ENCODE results near the gene MT1F. TPM values are rescaled to one million over a fixed set of nuclear protein-coding genes. Genes with fewer than 3 reads are reported as not detected.

Gene MT1F
- polyA plus RNA-seq (2012; ENCODE audit: missing spikeins) = not detected

DNA sequence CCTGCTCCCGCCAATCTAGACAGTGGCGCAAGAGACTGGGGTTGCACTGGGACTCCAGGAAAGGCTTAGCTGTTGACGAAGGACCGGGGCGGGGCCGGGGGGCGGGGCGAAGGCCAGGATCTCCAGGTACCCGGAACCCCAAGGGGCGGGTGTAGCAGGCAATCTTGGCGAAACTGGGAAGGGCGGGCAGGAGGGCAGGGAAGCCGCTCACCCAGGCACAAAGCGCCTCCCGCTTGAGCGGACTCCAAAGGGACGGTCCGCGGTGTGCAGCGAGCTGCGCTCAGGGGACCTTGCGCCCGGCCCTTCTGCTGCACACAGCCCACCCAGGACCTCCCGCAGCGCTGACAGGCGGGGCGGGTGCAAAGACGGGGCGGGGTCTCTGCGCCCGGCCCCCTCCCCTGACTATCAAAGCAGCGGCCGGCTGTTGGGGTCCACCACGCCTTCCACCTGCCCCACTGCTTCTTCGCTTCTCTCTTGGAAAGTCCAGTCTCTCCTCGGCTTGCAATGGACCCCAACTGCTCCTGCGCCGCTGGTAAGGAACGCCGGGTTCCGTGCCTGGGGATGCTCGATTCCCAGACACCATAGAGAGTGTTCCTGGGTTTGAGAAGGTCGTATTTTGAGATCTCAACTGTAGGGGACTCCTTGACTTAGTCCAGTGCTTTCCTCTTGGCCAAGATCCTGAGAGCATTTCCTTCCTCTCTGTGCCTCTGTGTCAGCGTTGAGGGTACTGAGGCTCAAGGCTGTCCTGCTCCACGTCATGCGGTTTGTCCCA is at the start of gene MT1F:
Gene MT1F (plus strand): TSS at position 405 of the 772 bp plus-strand sequence. CDS start 100 bp downstream, at position 505.
- DNase-seq (ENCODE audit: insufficient read length) (no peak), FAIRE-seq (no peak)
- no peak for TF ChIP-seq POLR2A (IDR thresholded peaks at IDR 0.05; ENCODE audit: low read depth, low read length)
- no peak for TF ChIP-seq TAF1 (IDR thresholded peaks at IDR 0.05; ENCODE audit: borderline replicate concordance, low read depth, low read length)

DNA sequence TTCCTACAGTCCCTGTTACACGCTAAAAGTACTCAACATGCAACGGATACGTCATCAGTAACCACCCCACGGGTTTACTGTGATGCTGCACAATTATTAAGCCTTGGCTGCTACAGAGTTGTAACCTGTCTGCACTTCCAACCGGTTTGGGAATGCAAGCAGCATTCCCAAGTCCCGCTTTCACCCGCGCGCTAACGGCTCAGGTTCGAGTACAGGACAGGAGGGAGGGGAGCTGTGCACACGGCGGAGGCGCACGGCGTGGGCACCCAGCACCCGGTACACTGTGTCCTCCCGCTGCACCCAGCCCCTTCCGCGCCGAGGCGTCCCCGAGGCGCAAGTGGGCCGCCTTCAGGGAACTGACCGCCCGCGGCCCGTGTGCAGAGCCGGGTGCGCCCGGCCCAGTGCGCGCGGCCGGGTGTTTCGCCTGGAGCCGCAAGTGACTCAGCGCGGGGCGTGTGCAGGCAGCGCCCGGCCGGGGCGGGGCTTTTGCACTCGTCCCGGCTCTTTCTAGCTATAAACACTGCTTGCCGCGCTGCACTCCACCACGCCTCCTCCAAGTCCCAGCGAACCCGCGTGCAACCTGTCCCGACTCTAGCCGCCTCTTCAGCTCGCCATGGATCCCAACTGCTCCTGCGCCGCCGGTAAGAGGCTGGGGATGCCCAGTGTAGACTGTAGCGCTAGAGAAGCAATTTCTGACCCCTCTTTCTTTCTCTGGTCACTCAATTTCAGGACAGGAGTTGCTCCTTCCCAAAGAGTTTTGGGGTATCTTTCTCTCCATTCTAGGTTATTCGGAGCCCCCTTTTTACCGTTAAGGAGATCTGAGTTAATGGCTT is 49.5 kb upstream of the MT1F start, which contains the start of gene MT2A:
Gene MT2A (plus strand): TSS at position 542 of the 833 bp plus-strand sequence. CDS start 72 bp downstream, at position 614.
- FAIRE-seq (peak; percentile 54), DNase-seq (ENCODE audit: insufficient read length) (peak; percentile 95)
- TF ChIP-seq POLR2AphosphoS5 (IDR thresholded peaks at IDR 0.05; ENCODE audit: low read depth, low read length) = no peak
- TF ChIP-seq TAF1 (IDR thresholded peaks at IDR 0.05; ENCODE audit: borderline replicate concordance, low read depth, low read length) = no peak
- peak; percentile 48; the same call in 1 of the 2 replicates for TF ChIP-seq POLR2A (IDR thresholded peaks at IDR 0.05; ENCODE audit: low read depth, low read length)

DNA sequence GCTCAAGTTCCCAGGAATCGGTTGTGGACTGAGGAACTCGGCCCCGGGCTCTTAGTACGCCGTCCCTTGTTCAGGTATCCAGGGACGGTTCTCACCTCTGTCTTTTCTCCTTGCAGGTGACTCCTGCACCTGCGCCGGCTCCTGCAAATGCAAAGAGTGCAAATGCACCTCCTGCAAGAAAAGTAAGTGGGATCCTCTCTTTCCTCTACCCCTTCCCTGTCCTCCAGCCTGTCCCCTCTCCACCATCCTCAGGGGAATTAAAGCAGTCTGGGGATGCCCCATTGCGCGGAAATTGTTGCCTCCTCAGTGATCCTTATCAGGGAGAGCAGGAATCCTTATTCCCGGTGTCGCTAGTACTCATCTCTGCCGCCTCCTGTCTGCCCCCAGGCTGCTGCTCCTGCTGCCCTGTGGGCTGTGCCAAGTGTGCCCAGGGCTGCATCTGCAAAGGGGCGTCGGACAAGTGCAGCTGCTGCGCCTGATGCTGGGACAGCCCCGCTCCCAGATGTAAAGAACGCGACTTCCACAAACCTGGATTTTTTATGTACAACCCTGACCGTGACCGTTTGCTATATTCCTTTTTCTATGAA is 48.8 kb upstream of the MT1F start:
- DNase-seq (ENCODE audit: insufficient read length) (no peak), FAIRE-seq (no peak)
- TF ChIP-seq POLR2A (IDR thresholded peaks at IDR 0.05; ENCODE audit: low read depth, low read length) (no peak), POLR2AphosphoS5 (IDR thresholded peaks at IDR 0.05; ENCODE audit: low read depth, low read length) (no peak), TAF1 (IDR thresholded peaks at IDR 0.05; ENCODE audit: borderline replicate concordance, low read depth, low read length) (no peak)

DNA sequence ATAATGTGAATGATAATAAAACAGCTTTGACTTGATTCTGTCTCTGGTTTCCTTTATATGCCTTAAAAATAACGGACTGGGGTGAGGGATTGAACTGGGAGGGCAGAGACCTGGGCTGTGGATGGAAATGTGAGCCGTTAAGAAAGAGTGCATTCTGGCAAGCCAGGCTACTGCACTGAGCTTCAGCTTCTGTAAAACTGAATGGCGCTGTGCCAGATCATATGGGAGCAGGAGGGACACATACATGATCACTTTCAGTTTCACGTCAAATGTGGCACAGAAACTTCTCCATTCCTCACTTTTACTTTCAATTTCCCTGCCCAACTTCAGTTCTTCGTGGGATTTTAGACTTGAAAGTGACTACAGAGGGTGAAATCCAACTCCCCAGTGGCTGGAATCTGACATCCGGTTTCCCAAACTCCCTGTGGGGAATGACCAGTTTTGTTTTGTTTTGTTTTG is 48.3 kb upstream of the MT1F start:
- no peak for TF ChIP-seq TAF1 (IDR thresholded peaks at IDR 0.05; ENCODE audit: borderline replicate concordance, low read depth, low read length)
- no peak for TF ChIP-seq POLR2A (IDR thresholded peaks at IDR 0.05; ENCODE audit: low read depth, low read length)
- no peak for TF ChIP-seq POLR2AphosphoS5 (IDR thresholded peaks at IDR 0.05; ENCODE audit: low read depth, low read length)
- DNase-seq (ENCODE audit: insufficient read length) = peak; percentile 46
- peak; percentile 74 for FAIRE-seq

DNA sequence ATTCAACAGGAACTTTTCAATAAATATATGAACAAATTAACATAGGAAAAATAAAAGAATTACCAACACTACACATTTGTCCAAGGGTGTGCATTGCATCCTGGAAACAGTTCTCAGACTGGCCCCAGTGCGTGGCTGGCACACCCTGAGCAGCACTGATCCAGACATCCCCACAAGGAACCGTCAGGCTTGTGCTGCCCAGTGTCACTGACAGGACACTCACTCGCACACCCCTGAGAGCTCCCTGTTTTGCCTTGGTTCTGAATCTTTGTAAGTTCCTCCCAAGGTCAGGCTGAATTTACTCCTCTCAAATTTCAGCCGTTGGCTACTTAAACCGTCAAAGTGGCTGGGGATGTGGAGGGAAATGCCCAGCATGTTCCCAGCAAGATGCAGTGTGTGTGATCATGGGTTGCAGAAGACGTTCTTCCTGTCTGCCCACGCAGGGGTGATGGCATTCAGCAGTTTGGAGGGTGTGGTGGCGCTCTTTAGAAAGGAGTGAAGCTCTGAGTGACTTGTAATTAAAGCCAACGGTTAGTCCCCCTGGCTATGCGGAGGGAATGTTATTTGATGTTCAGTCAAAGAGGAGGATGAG is 47.6 kb upstream of the MT1F start:
- DNase-seq (ENCODE audit: insufficient read length) = no peak
- TF ChIP-seq TAF1 (IDR thresholded peaks at IDR 0.05; ENCODE audit: borderline replicate concordance, low read depth, low read length) (no peak), POLR2AphosphoS5 (IDR thresholded peaks at IDR 0.05; ENCODE audit: low read depth, low read length) (no peak), POLR2A (IDR thresholded peaks at IDR 0.05; ENCODE audit: low read depth, low read length) (no peak; the same call in 1 of the 2 replicates)
- FAIRE-seq = no peak

DNA sequence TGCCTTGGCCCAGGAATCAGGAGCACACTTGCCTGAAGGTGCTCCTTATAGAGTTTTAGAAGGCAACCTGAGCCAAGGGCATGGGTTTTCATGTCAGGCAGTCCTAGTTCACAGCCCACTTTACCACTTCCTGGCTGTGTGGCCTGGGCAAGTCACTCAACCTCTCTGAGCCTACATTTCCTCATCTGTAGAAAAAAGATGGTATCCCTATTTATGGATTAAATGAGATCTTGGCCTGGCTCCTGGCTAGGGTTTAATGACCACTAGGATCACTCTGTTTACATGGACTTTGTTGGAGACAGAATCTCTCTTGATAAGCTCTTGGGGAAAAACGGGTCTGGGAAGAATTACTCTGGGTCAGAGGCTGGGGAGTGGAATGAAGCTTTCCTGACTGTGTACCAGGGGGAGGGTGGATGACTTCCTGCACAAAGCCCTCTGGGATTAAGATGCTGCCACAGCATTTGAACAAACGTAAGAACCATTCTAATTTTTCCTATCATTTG is 47.1 kb upstream of the MT1F start:
- TF ChIP-seq TAF1 (IDR thresholded peaks at IDR 0.05; ENCODE audit: borderline replicate concordance, low read depth, low read length) (no peak), POLR2AphosphoS5 (IDR thresholded peaks at IDR 0.05; ENCODE audit: low read depth, low read length) (no peak)
- no peak for FAIRE-seq
- no peak for DNase-seq (ENCODE audit: insufficient read length)

DNA sequence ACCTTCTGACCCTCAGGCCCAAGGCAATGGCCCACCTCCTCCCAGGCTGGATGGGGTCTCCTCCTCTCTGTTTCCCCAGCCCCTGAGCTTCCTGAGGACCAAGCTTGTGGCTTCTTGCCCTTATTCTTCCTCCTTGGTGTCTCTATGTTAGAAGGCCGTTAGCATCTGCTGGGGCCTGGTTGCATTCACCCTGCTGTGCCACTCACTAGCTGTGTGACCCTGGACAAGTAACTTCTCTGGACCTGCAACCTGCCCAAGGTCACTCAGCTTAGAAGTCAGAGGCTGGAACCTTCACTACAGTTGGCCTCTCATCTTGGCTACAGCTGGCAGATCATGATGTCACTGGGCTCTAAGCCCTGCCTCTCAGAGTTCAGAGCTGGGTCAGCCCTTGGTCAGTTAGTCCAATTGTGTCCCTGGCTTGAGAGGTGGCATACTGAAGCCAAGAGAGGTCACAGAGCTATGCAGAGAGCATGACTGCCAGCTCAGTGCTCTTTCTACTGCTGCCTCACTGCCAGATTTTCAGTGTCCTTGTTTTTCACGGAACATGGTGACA is 46.4 kb upstream of the MT1F start:
- FAIRE-seq = no peak
- TF ChIP-seq TAF1 (IDR thresholded peaks at IDR 0.05; ENCODE audit: borderline replicate concordance, low read depth, low read length) = no peak
- no peak for TF ChIP-seq POLR2A (IDR thresholded peaks at IDR 0.05; ENCODE audit: low read depth, low read length)
- DNase-seq (ENCODE audit: insufficient read length) = no peak

DNA sequence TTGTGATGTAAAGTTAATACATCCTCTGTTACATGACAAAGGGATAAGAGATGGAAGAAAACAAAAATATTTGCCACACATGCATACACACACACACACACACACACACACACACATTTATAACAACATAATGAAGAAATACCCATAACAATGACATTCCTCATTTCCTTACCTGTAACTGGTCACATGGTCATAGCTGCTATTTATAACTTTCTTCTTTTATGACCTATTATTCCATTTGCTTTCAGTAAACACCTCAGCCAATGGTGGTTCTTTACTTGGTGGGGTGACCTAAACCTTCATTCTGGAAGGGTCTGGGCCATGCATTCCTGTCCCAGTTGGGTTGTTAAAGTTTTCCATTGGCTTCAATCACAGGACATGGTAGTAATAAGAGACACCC is 44.1 kb upstream of the MT1F start:
- DNase-seq (ENCODE audit: insufficient read length) (no peak), FAIRE-seq (no peak)
- TF ChIP-seq POLR2AphosphoS5 (IDR thresholded peaks at IDR 0.05; ENCODE audit: low read depth, low read length) (no peak), TAF1 (IDR thresholded peaks at IDR 0.05; ENCODE audit: borderline replicate concordance, low read depth, low read length) (no peak), POLR2A (IDR thresholded peaks at IDR 0.05; ENCODE audit: low read depth, low read length) (no peak)

DNA sequence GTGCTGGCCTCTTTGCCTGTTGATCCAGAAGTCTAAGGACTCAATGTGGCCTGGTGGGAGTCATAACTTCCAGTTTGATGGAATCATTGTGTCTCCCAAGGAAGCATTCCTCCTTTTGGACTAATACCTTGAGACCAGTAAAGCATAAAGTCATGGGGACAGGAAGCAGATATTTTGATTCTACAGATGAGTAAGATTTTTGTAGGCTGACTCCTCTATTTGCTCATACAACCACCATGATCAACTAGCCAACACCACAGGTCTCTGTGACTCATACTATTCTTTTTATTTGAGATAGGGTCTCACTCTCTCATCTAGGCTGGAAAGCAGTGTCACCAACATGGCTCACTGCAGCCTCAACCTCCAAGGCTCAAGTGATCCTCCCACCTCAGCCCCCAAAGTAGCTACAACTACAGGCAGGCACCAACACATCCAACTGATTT is 43.2 kb upstream of the MT1F start:
- TF ChIP-seq POLR2AphosphoS5 (IDR thresholded peaks at IDR 0.05; ENCODE audit: low read depth, low read length) = no peak
- no peak for TF ChIP-seq TAF1 (IDR thresholded peaks at IDR 0.05; ENCODE audit: borderline replicate concordance, low read depth, low read length)
- TF ChIP-seq POLR2A (IDR thresholded peaks at IDR 0.05; ENCODE audit: low read depth, low read length) = no peak
- DNase-seq (ENCODE audit: insufficient read length) (no peak), FAIRE-seq (no peak)

DNA sequence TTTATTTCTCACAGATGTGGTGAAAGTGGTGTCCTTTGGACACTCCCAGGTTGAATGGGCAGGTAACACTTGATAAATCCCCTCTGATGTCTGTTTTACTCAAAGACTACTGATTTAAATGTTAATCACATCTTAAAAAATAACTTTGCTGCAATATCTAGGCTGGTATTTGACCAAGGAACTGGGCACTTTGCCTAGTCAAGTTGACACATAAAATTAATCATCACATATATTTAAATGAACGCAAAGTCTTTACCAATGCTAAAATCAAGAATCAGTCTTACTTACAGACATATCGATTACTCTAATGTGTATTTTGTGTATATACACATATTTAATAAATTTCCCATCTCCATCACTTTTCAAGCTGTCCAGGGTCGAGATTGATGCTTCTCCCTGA is 42.4 kb upstream of the MT1F start:
- FAIRE-seq (no peak), DNase-seq (ENCODE audit: insufficient read length) (no peak)
- no peak for TF ChIP-seq POLR2A (IDR thresholded peaks at IDR 0.05; ENCODE audit: low read depth, low read length)
- no peak for TF ChIP-seq POLR2AphosphoS5 (IDR thresholded peaks at IDR 0.05; ENCODE audit: low read depth, low read length)
- TF ChIP-seq TAF1 (IDR thresholded peaks at IDR 0.05; ENCODE audit: borderline replicate concordance, low read depth, low read length) = no peak
